WTC11 (cell line): ENCODE results near the gene BMPR1B. TPM values are rescaled to one million over a fixed set of nuclear protein-coding genes. Genes with fewer than 3 reads are reported as not detected.
A peak's percentile ranks its signal among the peaks of the same experiment; 100 is the strongest.

Experiments used
- ATAC-seq: fragments of 200-7000 bp; cut with Tn5 transposase; 2 replicates; pipeline ENCODE4 v1.10.0; 2021; ENCODE audit warnings: mild to moderate bottlenecking, moderate library complexity
- CTCF ChIA-PET: fragments of 300-600 bp; sonication (Branson Sonifier 250); formaldehyde crosslinking; loops from one replicate; lab custom pipeline; 2021; ENCODE audit warnings: antibody characterized with exemption; lab: Charles Lee
- POLR2A ChIA-PET: fragments of 350-600 bp; sonication (Branson Sonifier 250); formaldehyde crosslinking; loops from one replicate; lab custom pipeline; 2021; ENCODE audit warnings: antibody characterized with exemption; lab: Charles Lee
- DNase-seq: peaks from one replicate; pipeline ENCODE4 v3.0.0; 2021; ENCODE audit warnings: low spot score
- H3K27ac Mint-ChIP-seq: 2 replicates; pipeline ENCODE4 v1.8.0; 2021; ENCODE audit warnings: mixed read lengths
- H3K27me3 Mint-ChIP-seq: 2 replicates; pipeline ENCODE4 v1.8.0; 2021; ENCODE audit warnings: low read depth, mild to moderate bottlenecking, moderate library complexity, mixed read lengths
- H3K36me3 Mint-ChIP-seq: 2 replicates; pipeline ENCODE4 v1.8.0; 2021; ENCODE audit warnings: mixed read lengths
- H3K4me1 Mint-ChIP-seq: 2 replicates; pipeline ENCODE4 v1.8.0; 2022; ENCODE audit warnings: mixed read lengths
- H3K4me3 Mint-ChIP-seq: 2 replicates; pipeline ENCODE4 v1.8.0; 2021; ENCODE audit warnings: mild to moderate bottlenecking, moderate library complexity, mixed read lengths
- H3K9me3 Mint-ChIP-seq: 2 replicates; pipeline ENCODE4 v1.8.0; 2021; ENCODE audit warnings: mixed read lengths
- CBFB ChIP-seq: sonication (generic); formaldehyde crosslinking; IDR thresholded peaks from 2 replicates; pipeline ENCODE4 v1.8.1; 2022; ENCODE audit warnings: mild to moderate bottlenecking, low read depth, missing genetic modification reagents
- ESRRA ChIP-seq: sonication (generic); formaldehyde crosslinking; IDR thresholded peaks from 2 replicates; pipeline ENCODE4 v1.8.1; 2022; ENCODE audit warnings: mild to moderate bottlenecking, missing genetic modification reagents, borderline replicate concordance
- FOXP1 ChIP-seq: sonication (generic); formaldehyde crosslinking; IDR thresholded peaks from 2 replicates; pipeline ENCODE4 v1.8.0; 2022; ENCODE audit warnings: missing genetic modification reagents, mild to moderate bottlenecking, moderate library complexity, borderline replicate concordance
- KAT7 ChIP-seq: sonication (generic); formaldehyde crosslinking; IDR thresholded peaks from 2 replicates; pipeline ENCODE4 v1.8.1; 2023; ENCODE audit warnings: missing genetic modification reagents, mild to moderate bottlenecking, borderline replicate concordance
- MAX ChIP-seq: sonication (generic); formaldehyde crosslinking; IDR thresholded peaks from 2 replicates; pipeline ENCODE4 v1.8.0; 2022; ENCODE audit warnings: mild to moderate bottlenecking, missing genetic modification reagents
- NFE2L1 ChIP-seq: sonication (generic); formaldehyde crosslinking; IDR thresholded peaks from 2 replicates; pipeline ENCODE4 v1.8.1; 2023; ENCODE audit warnings: missing genetic modification reagents
- NFYB ChIP-seq: sonication (generic); formaldehyde crosslinking; conservative IDR thresholded peaks from 2 replicates; pipeline ENCODE4 v1.8.0; 2022; ENCODE audit warnings: low read depth, missing genetic modification reagents
- NR1H2 ChIP-seq: sonication (generic); formaldehyde crosslinking; IDR thresholded peaks from 2 replicates; pipeline ENCODE4 v1.9.0; 2021; ENCODE audit warnings: mild to moderate bottlenecking, moderate library complexity, missing genetic modification reagents
- PRRX2 ChIP-seq: fragments of 250-450 bp; sonication (Bioruptor Pico); IDR thresholded peaks from 2 replicates; pipeline ENCODE4 v1.8.0; 2021; ENCODE audit warnings: mild to moderate bottlenecking
- RELA ChIP-seq: sonication (generic); formaldehyde crosslinking; IDR thresholded peaks from 2 replicates; pipeline ENCODE4 v1.8.1; 2022; ENCODE audit warnings: missing genetic modification reagents, mild to moderate bottlenecking, borderline replicate concordance
- SMAD3 ChIP-seq: sonication (generic); formaldehyde crosslinking; IDR thresholded peaks from 2 replicates; pipeline ENCODE4 v1.8.0; 2022; ENCODE audit warnings: missing genetic modification reagents, mild to moderate bottlenecking, borderline replicate concordance
- ZNF396 ChIP-seq: fragments of 250-450 bp; sonication (Bioruptor Pico); IDR thresholded peaks from 2 replicates; pipeline ENCODE4 v1.8.0; 2021; ENCODE audit warnings: mild to moderate bottlenecking, moderate library complexity, borderline replicate concordance
- ZNF425 ChIP-seq: fragments of 250-450 bp; sonication (Bioruptor Pico); conservative IDR thresholded peaks from 2 replicates; pipeline ENCODE4 v1.9.0; 2021; ENCODE audit warnings: mild to moderate bottlenecking
- total RNA-seq: library from RNA; stranded (reverse); gene quantifications from 3 replicates; pipeline ENCODE4 v1.2.3, GENCODE V29; 2021
- TF ChIP-seq, protein P1 (sequence below): fragments of 200-600 bp; IDR thresholded peaks from 2 replicates; pipeline ENCODE4 v1.8.0; 2022; ENCODE audit warnings: antibody characterized with exemption
- TF ChIP-seq, protein P2 (sequence below): sonication (generic); formaldehyde crosslinking; conservative IDR thresholded peaks from 2 replicates; pipeline ENCODE4 v1.8.1; 2023; ENCODE audit warnings: mild to moderate bottlenecking, low read depth, missing genetic modification reagents, moderate library complexity
- TF ChIP-seq, protein P3 (sequence below): sonication (generic); formaldehyde crosslinking; IDR thresholded peaks from 2 replicates; pipeline ENCODE4 v1.8.0; 2022; ENCODE audit warnings: mild to moderate bottlenecking, missing genetic modification reagents
- TF ChIP-seq, protein P4 (sequence below): fragments of 250-450 bp; sonication (Bioruptor Pico); IDR thresholded peaks from 2 replicates; pipeline ENCODE4 v2.1.2; 2022; ENCODE audit warnings: mild to moderate bottlenecking, moderate library complexity
- TF ChIP-seq, protein P5 (sequence below): sonication (generic); formaldehyde crosslinking; IDR thresholded peaks from 2 replicates; pipeline ENCODE4 v1.8.1; 2022; ENCODE audit warnings: mild to moderate bottlenecking, missing genetic modification reagents, moderate library complexity, borderline replicate concordance

The BMPR1B gene
- total RNA-seq, 1 experiment from 2014 or later: 0.77 TPM

DNA sequence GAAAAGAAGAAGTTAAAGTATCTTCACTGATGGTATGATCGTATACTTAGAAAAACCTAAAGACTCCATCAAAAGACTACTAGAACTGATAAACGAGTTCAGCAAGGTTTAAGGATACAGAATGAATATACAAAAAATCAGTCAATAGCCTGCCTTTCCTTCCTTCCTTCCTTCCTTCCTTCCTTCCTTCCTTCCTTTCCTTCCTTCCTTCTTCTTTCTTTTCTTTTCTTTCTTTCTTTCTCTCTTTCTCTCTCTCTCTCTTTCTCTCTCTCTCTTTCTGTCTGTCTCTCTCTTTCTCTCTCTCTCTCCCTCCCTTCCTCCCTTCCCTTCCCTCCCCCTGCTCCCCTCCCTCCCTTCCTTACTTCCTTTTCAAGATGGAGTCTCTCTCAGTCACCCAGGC lies 362.7 kb downstream of the BMPR1B start:
- TF ChIP-seq NFYB (CRISPR knock-in tag): no peak
- TF ChIP-seq, protein P1, sequence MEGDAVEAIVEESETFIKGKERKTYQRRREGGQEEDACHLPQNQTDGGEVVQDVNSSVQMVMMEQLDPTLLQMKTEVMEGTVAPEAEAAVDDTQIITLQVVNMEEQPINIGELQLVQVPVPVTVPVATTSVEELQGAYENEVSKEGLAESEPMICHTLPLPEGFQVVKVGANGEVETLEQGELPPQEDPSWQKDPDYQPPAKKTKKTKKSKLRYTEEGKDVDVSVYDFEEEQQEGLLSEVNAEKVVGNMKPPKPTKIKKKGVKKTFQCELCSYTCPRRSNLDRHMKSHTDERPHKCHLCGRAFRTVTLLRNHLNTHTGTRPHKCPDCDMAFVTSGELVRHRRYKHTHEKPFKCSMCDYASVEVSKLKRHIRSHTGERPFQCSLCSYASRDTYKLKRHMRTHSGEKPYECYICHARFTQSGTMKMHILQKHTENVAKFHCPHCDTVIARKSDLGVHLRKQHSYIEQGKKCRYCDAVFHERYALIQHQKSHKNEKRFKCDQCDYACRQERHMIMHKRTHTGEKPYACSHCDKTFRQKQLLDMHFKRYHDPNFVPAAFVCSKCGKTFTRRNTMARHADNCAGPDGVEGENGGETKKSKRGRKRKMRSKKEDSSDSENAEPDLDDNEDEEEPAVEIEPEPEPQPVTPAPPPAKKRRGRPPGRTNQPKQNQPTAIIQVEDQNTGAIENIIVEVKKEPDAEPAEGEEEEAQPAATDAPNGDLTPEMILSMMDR: no peak
- TF ChIP-seq KAT7 (CRISPR knock-in tag): no peak
- no peak for TF ChIP-seq SMAD3 (CRISPR knock-in tag)
- no peak for TF ChIP-seq ESRRA (CRISPR knock-in tag)
- no peak for TF ChIP-seq NR1H2 (CRISPR knock-in tag)
- no peak for TF ChIP-seq PRRX2 (CRISPR knock-in tag)
- TF ChIP-seq, protein P2, sequence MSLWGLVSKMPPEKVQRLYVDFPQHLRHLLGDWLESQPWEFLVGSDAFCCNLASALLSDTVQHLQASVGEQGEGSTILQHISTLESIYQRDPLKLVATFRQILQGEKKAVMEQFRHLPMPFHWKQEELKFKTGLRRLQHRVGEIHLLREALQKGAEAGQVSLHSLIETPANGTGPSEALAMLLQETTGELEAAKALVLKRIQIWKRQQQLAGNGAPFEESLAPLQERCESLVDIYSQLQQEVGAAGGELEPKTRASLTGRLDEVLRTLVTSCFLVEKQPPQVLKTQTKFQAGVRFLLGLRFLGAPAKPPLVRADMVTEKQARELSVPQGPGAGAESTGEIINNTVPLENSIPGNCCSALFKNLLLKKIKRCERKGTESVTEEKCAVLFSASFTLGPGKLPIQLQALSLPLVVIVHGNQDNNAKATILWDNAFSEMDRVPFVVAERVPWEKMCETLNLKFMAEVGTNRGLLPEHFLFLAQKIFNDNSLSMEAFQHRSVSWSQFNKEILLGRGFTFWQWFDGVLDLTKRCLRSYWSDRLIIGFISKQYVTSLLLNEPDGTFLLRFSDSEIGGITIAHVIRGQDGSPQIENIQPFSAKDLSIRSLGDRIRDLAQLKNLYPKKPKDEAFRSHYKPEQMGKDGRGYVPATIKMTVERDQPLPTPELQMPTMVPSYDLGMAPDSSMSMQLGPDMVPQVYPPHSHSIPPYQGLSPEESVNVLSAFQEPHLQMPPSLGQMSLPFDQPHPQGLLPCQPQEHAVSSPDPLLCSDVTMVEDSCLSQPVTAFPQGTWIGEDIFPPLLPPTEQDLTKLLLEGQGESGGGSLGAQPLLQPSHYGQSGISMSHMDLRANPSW (CRISPR knock-in tag): no peak
- no peak for TF ChIP-seq NFE2L1 (CRISPR knock-in tag)
- TF ChIP-seq RELA: no peak
- no peak for TF ChIP-seq ZNF396
- TF ChIP-seq, protein P3, sequence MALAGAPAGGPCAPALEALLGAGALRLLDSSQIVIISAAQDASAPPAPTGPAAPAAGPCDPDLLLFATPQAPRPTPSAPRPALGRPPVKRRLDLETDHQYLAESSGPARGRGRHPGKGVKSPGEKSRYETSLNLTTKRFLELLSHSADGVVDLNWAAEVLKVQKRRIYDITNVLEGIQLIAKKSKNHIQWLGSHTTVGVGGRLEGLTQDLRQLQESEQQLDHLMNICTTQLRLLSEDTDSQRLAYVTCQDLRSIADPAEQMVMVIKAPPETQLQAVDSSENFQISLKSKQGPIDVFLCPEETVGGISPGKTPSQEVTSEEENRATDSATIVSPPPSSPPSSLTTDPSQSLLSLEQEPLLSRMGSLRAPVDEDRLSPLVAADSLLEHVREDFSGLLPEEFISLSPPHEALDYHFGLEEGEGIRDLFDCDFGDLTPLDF: no peak
- 0 out of 2 replicates have a peak, but pooled peaks cover 4% of the 10 kb centered on the region for H3K4me1 Mint-ChIP-seq
- H3K36me3 Mint-ChIP-seq: no peaks in the 10 kb centered on the region
- H3K27ac Mint-ChIP-seq: no peak overlapping the region
- no peak overlapping the region for H3K4me3 Mint-ChIP-seq
- no peaks in the 10 kb centered on the region for H3K27me3 Mint-ChIP-seq
- H3K9me3 Mint-ChIP-seq: no peaks in the 10 kb centered on the region
- CTCF ChIA-PET: no interaction called here
- POLR2A ChIA-PET: no interaction called here
- ATAC-seq: no peak
- DNase-seq: no peak

DNA sequence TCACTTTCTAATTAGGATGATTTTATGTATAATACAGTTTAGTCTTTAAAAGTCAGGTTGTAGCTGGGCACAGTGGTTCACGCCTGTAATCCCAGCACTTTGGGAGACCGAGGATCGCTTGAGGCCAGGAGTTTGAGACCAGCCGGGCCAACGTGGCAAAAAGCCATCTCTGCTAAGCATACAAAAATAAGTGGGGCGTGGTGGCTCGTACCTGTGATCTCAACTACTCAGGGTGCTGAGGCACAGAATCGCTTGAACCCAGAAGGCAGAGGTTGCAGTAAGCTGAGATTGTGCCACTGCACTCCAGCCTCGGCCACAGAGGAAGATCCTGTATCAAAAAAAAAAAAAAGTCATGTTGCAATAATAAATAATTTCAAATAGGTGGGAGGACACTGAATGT lies 364.2 kb downstream of the BMPR1B start:
- DNase-seq: no peak
- H3K27ac Mint-ChIP-seq: no peak overlapping the region
- TF ChIP-seq, protein P4, sequence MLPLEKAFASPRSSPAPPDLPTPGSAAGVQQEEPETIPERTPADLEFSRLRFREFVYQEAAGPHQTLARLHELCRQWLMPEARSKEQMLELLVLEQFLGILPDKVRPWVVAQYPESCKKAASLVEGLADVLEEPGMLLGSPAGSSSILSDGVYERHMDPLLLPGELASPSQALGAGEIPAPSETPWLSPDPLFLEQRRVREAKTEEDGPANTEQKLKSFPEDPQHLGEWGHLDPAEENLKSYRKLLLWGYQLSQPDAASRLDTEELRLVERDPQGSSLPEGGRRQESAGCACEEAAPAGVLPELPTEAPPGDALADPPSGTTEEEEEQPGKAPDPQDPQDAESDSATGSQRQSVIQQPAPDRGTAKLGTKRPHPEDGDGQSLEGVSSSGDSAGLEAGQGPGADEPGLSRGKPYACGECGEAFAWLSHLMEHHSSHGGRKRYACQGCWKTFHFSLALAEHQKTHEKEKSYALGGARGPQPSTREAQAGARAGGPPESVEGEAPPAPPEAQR (CRISPR knock-in tag): no peak
- TF ChIP-seq, all 79 proteins: peak for 0
- H3K27me3 Mint-ChIP-seq: no peaks in the 10 kb centered on the region
- no peaks in the 10 kb centered on the region for H3K36me3 Mint-ChIP-seq
- 0 out of 2 replicates have a peak, but pooled peaks cover 4% of the 10 kb centered on the region for H3K4me1 Mint-ChIP-seq
- no peaks in the 10 kb centered on the region for H3K9me3 Mint-ChIP-seq
- POLR2A ChIA-PET: no interaction called here
- ATAC-seq: no peak
- CTCF ChIA-PET: no interaction called here
- H3K4me3 Mint-ChIP-seq: no peak overlapping the region

DNA sequence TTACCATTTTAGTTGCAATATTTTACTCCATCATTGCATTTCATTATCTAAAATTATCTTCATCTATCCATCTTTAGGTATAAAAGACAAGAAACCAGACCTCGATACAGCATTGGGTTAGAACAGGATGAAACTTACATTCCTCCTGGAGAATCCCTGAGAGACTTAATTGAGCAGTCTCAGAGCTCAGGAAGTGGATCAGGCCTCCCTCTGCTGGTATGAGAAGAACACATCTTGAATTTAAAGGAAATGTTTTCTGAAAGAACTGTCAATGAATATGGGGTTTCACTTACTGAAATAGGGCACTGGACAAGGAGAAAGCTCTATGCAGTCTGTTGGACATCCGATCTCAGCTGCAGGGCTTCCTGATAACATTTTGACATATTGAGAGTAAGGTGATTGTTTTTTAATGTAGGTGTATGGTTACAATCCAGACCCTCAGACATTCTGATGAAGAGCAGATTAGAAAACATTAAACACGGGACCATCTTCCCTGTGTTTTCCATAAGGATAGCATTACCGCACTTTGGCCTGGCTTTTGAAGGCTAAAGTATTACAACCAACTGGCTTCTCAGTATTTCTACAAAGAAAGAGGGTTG lies 367.2 kb downstream of the BMPR1B start:
- H3K4me3 Mint-ChIP-seq: no peak overlapping the region
- no peak overlapping the region for H3K27ac Mint-ChIP-seq
- ChIA-PET CTCF (interaction anchor here (1.0 to 1.6 kb wide), 6 partner anchors 20 to 781 kb away, joined by 3 to 10 read pairs (median 3); no protein-coding TSS in a partner anchor), POLR2A (no interaction called here)
- peak; percentile 28 for DNase-seq
- H3K27me3 Mint-ChIP-seq: no peaks in the 10 kb centered on the region
- no peaks in the 10 kb centered on the region for H3K4me1 Mint-ChIP-seq
- H3K36me3 Mint-ChIP-seq: no peaks in the 10 kb centered on the region
- ATAC-seq: peak; percentile 85
- H3K9me3 Mint-ChIP-seq: no peaks in the 10 kb centered on the region
- TF ChIP-seq ZNF425 (CRISPR knock-in tag) (no peak), CBFB (CRISPR knock-in tag) (no peak), MAX (CRISPR knock-in tag) (no peak), FOXP1 (CRISPR knock-in tag) (no peak), ESRRA (CRISPR knock-in tag) (no peak)
- TF ChIP-seq, protein P5, sequence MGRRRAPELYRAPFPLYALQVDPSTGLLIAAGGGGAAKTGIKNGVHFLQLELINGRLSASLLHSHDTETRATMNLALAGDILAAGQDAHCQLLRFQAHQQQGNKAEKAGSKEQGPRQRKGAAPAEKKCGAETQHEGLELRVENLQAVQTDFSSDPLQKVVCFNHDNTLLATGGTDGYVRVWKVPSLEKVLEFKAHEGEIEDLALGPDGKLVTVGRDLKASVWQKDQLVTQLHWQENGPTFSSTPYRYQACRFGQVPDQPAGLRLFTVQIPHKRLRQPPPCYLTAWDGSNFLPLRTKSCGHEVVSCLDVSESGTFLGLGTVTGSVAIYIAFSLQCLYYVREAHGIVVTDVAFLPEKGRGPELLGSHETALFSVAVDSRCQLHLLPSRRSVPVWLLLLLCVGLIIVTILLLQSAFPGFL (CRISPR knock-in tag): no peak
- TF ChIP-seq, protein P1: no peak
